B cell (primary cell): ENCODE results near the gene ERBIN. TPM values are rescaled to one million over a fixed set of nuclear protein-coding genes. Genes with fewer than 3 reads are reported as not detected.

ENCODE experiments used
- ATAC-seq: fragments of 200-7000 bp; cut with Tn5 transposase; one replicate; pipeline ENCODE4 v1.10.0; 2021; ENCODE audit warnings: low read depth, mild to moderate bottlenecking, moderate number of reproducible peaks, moderate library complexity
- CTCF ChIA-PET: fragments of 350-600 bp; sonication (Branson Sonifier 250); formaldehyde crosslinking; loops from one replicate; lab custom pipeline; 2021; ENCODE audit warnings: antibody characterized with exemption, inconsistent platforms; lab: Charles Lee
- POLR2A ChIA-PET: fragments of 350-600 bp; sonication (Branson Sonifier 250); formaldehyde crosslinking; loops from one replicate; lab custom pipeline; 2021; ENCODE audit warnings: antibody characterized with exemption; lab: Charles Lee
- DNase-seq: peaks from one replicate; pipeline ENCODE4 v3.0.0; 2013
- H2AFZ ChIP-seq: 2 replicates; pipeline ENCODE4 v1.6.1; 2012; ENCODE audit warnings: mild to moderate bottlenecking, low read depth, low read length; ENCODE audit not compliant: insufficient read depth, poor library complexity, severe bottlenecking
- H3K27ac ChIP-seq, 2 donors: 1 replicate in 1 of 2; 2 replicates in 1 of 2; pipeline ENCODE4 v1.5.1; 2012 to 2013; ENCODE audit warnings: low read length in 2 of 2, mild to moderate bottlenecking in 2 of 2, moderate library complexity in 1 of 2
- H3K27me3 ChIP-seq, 4 experiments: fragments of 200-600 bp in 1 of 4; sonication (generic) in 1 of 4; replicated peaks in 1 of 4; 1 replicate in 2 of 4; 2 replicates in 2 of 4; pipeline versions ENCODE4 v1.6.1 to v1.7.0; 2013 to 2016; ENCODE audit warnings: low read length in 3 of 4, mild to moderate bottlenecking in 2 of 4, mixed read lengths in 1 of 4, moderate library complexity in 1 of 4; ENCODE audit not compliant: insufficient read depth in 4 of 4, control insufficient read depth in 3 of 4; ENCODE audit errors: control extremely low read depth in 1 of 4
- H3K36me3 ChIP-seq, 2 experiments: replicated peaks in 1 of 2; 1 replicate in 1 of 2; 2 replicates in 1 of 2; pipeline versions ENCODE4 v1.6.1 to v1.7.1; 2013; ENCODE audit warnings: low read length in 1 of 2; ENCODE audit not compliant: insufficient read depth in 2 of 2, control insufficient read depth in 1 of 2; ENCODE audit errors: control extremely low read depth in 1 of 2, extremely low read depth in 1 of 2
- H3K4me1 ChIP-seq, 2 donors: fragments of 200-600 bp in 1 of 2; sonication (generic) in 1 of 2; 1 replicate in 1 of 2; 2 replicates in 1 of 2; pipeline versions ENCODE4 v1.5.1 to v1.6.1; 2013 to 2017; ENCODE audit warnings: low read length in 2 of 2; ENCODE audit not compliant: control insufficient read depth in 2 of 2, insufficient read depth in 2 of 2
- H3K4me2 ChIP-seq: replicated peaks from 2 replicates; pipeline ENCODE3; 2012; ENCODE audit warnings: mild to moderate bottlenecking, low read depth, low read length; ENCODE audit not compliant: poor library complexity, severe bottlenecking
- H3K4me3 ChIP-seq, 5 experiments: fragments of 200-600 bp in 1 of 5; sonication (generic) in 1 of 5; 1 replicate in 3 of 5; 2 replicates in 2 of 5; pipeline versions ENCODE4 v1.5.1 to v1.7.0; 2011 to 2016; ENCODE audit warnings: low read length in 4 of 5, mild to moderate bottlenecking in 4 of 5, low read depth in 2 of 5, control low read depth in 1 of 5, moderate library complexity in 1 of 5; ENCODE audit not compliant: insufficient read depth in 1 of 5; ENCODE audit errors: control extremely low read depth in 1 of 5, extremely low read depth in 1 of 5
- H3K79me2 ChIP-seq: fragments of 200-600 bp; sonication (generic); one replicate; pipeline ENCODE4 v1.6.0; 2016; ENCODE audit warnings: low read length; ENCODE audit not compliant: control insufficient read depth, insufficient read depth
- H3K9ac ChIP-seq: fragments of 200-600 bp; sonication (generic); 2 replicates; pipeline ENCODE4 v1.6.1; 2017; ENCODE audit warnings: mild to moderate bottlenecking, low read length, moderate library complexity
- H3K9me3 ChIP-seq, 3 donors: one replicate each; pipeline versions ENCODE4 v1.6.1 to v1.7.1; 2013; ENCODE audit warnings: low read length in 2 of 3; ENCODE audit not compliant: control insufficient read depth in 2 of 3, insufficient read depth in 1 of 3; ENCODE audit errors: control extremely low read depth in 1 of 3
- H4K20me1 ChIP-seq: 2 replicates; pipeline ENCODE4 v1.6.0; 2012; ENCODE audit warnings: mild to moderate bottlenecking, low read length; ENCODE audit not compliant: insufficient read depth, control insufficient read depth, poor library complexity, severe bottlenecking
- H3K27ac Mint-ChIP-seq: one replicate; pipeline ENCODE4 v1.8.0; 2021; ENCODE audit warnings: mixed read lengths
- H3K27me3 Mint-ChIP-seq: one replicate; pipeline ENCODE4 v1.8.0; 2021; ENCODE audit warnings: mixed read lengths
- H3K4me1 Mint-ChIP-seq: one replicate; pipeline ENCODE4 v1.8.0; 2021; ENCODE audit warnings: mixed read lengths
- H3K4me3 Mint-ChIP-seq: one replicate; pipeline ENCODE4 v1.8.0; 2021; ENCODE audit warnings: mixed read lengths
- H3K9me3 Mint-ChIP-seq: one replicate; pipeline ENCODE4 v1.8.0; 2022; ENCODE audit warnings: mixed read lengths; ENCODE audit not compliant: insufficient read depth
- CTCF ChIP-seq: fragments of 200-600 bp; IDR thresholded peaks from one replicate; pipeline ENCODE4 v1.8.0; 2022; ENCODE audit warnings: antibody characterized with exemption, mild to moderate bottlenecking
- EZH2 ChIP-seq: IDR thresholded peaks from 2 replicates; pipeline ENCODE4 v1.6.1; 2012; ENCODE audit warnings: borderline replicate concordance, low read depth, mild to moderate bottlenecking, moderate library complexity, low read length; ENCODE audit not compliant: insufficient read depth, poor library complexity, severe bottlenecking
- WGBS: methylation state at CpG from one replicate; pipeline ENCODE4 v1.1.5; 2013; ENCODE audit warnings: missing lambda C conversion rate; ENCODE audit not compliant: insufficient coverage; 5-methylcytosine and 5-hydroxymethylcytosine counted together
- intact Hi-C: fragments of 100-400 bp; cut with micrococcal nuclease; formaldehyde crosslinking; loops from one replicate; pipeline ENCODE4 v1.10.0; 2022
- polyA plus RNA-seq: library from polyadenylated mRNA; depleted of rRNA; stranded (reverse); fragments of >200 nt; gene quantifications from 2 replicates; pipeline ENCODE4 v1.2.3, GENCODE V29; 2012
- small RNA-seq: library from RNA; depleted of rRNA; stranded (forward); fragments of <200 nt; gene quantifications from one replicate; pipeline ENCODE3, GENCODE V24; 2012; ENCODE audit warnings: low replicate concordance, low read depth; ENCODE audit not compliant: insufficient read length
- total RNA-seq, 2 donors: library from RNA; stranded (reverse); fragments of 120-200 nt in 1 of 2; gene quantifications; 1 replicate in 1 of 2; 2 replicates in 1 of 2; pipeline versions ENCODE4 v1.2.3 to v1.2.4, GENCODE V29; 2013 to 2022

Gene ERBIN
- total and polyA plus RNA-seq, 2 donors (not counting 1 experiment from before 2014, with no cell fraction given), result 27.7 to 106 TPM

- intact Hi-C loops, result no loop called here
- ATAC-seq, result no peak
These were observed 204.1 kb downstream of the ERBIN start for GRCh38 chr5:66130493-66130892.

More at GRCh38 chr5:66130493-66130892, 204.1 kb downstream of the ERBIN start:
- no peak overlapping the region for H3K4me3 Mint-ChIP-seq
- no peaks in the 10 kb centered on the region for H3K4me1 Mint-ChIP-seq
- H3K27ac ChIP-seq, result no peak overlapping the region
- TF ChIP-seq CTCF (no peak), EZH2 (no peak)
- DNase-seq, result no peak
- ChIA-PET CTCF (no interaction called here), POLR2A (no interaction called here)
- H3K27me3 Mint-ChIP-seq, result no peaks in the 10 kb centered on the region
- no CpG with 5 or more reads among the region's 1 CpG for WGBS
- peaks cover 0 to 8% (median 0%) of the 10 kb centered on the region in 3 donors for H3K9me3 ChIP-seq
- H3K4me3 ChIP-seq, result no peak overlapping the region
- no peaks in the 10 kb centered on the region for H3K36me3 ChIP-seq
- peaks cover 2% of the 10 kb centered on the region for H3K9me3 Mint-ChIP-seq
- H2AFZ ChIP-seq, result no peak overlapping the region
- H3K27ac Mint-ChIP-seq, result no peak overlapping the region
- H4K20me1 ChIP-seq, result no peaks in the 10 kb centered on the region
- H3K4me2 ChIP-seq, result no peak overlapping the region
- no peaks in the 10 kb centered on the region for H3K27me3 ChIP-seq
- H3K79me2 ChIP-seq, result no peaks in the 10 kb centered on the region
- no peak overlapping the region for H3K9ac ChIP-seq
- no peaks in the 10 kb centered on the region for H3K4me1 ChIP-seq

Small RNAs within 50 kb of the gene (small RNA-seq; reads per million reads assigned to genes)
- not detected for gene RF00598

Other genes starting within 250 kb of the ERBIN start
- gene SGTB, start 204.5 kb upstream of the ERBIN start, total RNA-seq, result 5.5 and 7.3 TPM in 2 replicates
- gene SGTB, start 204.5 kb upstream of the ERBIN start, polyA plus RNA-seq, result 1.8 and 2.7 TPM in 2 replicates
- gene NLN, start 204.4 kb upstream of the ERBIN start, total RNA-seq, result 6.8 and 8.4 TPM in 2 replicates
- gene NLN, start 204.4 kb upstream of the ERBIN start, polyA plus RNA-seq, result 1.1 and 1.7 TPM in 2 replicates
- 116 and 117 TPM in 2 replicates for gene SREK1, start 217.7 kb downstream of the ERBIN start, total RNA-seq
- gene SREK1, start 217.7 kb downstream of the ERBIN start, polyA plus RNA-seq, result 24.1 and 49.2 TPM in 2 replicates